IMR-90 (cell line): ENCODE results near the gene NFE2L2. TPM values are rescaled to one million over a fixed set of nuclear protein-coding genes. Genes with fewer than 3 reads are reported as not detected.

Experiments used
- ATAC-seq: fragments of 200-7000 bp; cut with Tn5 transposase; 2 replicates; pipeline ENCODE4 v1.9.1; 2020; ENCODE audit warnings: low read depth, mild to moderate bottlenecking, moderate library complexity
- BruUV-seq: library from RNA; stranded (reverse); fragments of 400-500 nt; replicated peaks from 2 replicates; lab custom pipeline; 2021; lab: Mats Ljungman, UMichigan
- CTCF ChIA-PET: fragments of 300-600 bp; formaldehyde crosslinking; extraction: SDS; loops from one replicate; lab custom pipeline; 2021; ENCODE audit warnings: antibody characterized with exemption; lab: Yijun Ruan, JAX
- POLR2A ChIA-PET: fragments of 300-600 bp; sonication (Branson Sonifier 250); formaldehyde crosslinking; loops from one replicate; lab custom pipeline; 2022; ENCODE audit warnings: antibody characterized with exemption; ENCODE audit not compliant: unreplicated experiment; lab: Charles Lee
- DNase-seq: peaks from one replicate; pipeline ENCODE4 v3.0.0; 2013
- H2AFZ ChIP-seq: replicated peaks from 2 replicates; pipeline ENCODE3; 2013; ENCODE audit warnings: low read length, mild to moderate bottlenecking; ENCODE audit not compliant: poor library complexity
- H2AK5ac ChIP-seq: 2 replicates; pipeline ENCODE4 v1.6.1; 2013; ENCODE audit warnings: low read depth, low read length, inconsistent platforms
- H2AK9ac ChIP-seq: replicated peaks from 2 replicates; pipeline ENCODE3; 2013; ENCODE audit warnings: mild to moderate bottlenecking, low read depth, low read length, moderate library complexity; ENCODE audit not compliant: poor library complexity
- H2BK120ac ChIP-seq: 2 replicates; pipeline ENCODE4 v1.6.1; 2013; ENCODE audit warnings: low read depth, low read length, inconsistent platforms
- H2BK15ac ChIP-seq: 3 replicates; pipeline ENCODE4 v1.6.1; 2013; ENCODE audit warnings: low read depth, low read length, inconsistent platforms
- H2BK20ac ChIP-seq: 2 replicates; pipeline ENCODE4 v1.6.1; 2013; ENCODE audit warnings: low read depth, mild to moderate bottlenecking, inconsistent platforms, low read length, moderate library complexity
- H2BK5ac ChIP-seq: 2 replicates; pipeline ENCODE4 v1.6.1; 2013; ENCODE audit warnings: mild to moderate bottlenecking, low read depth, low read length, inconsistent platforms; ENCODE audit not compliant: poor library complexity, severe bottlenecking
- H3K14ac ChIP-seq: replicated peaks from 2 replicates; pipeline ENCODE4 v1.6.1; 2013; ENCODE audit warnings: low read depth, low read length, inconsistent platforms
- H3K18ac ChIP-seq: 2 replicates; pipeline ENCODE4 v1.6.1; 2013; ENCODE audit warnings: low read depth, low read length, control low read depth
- H3K23ac ChIP-seq: 2 replicates; pipeline ENCODE4 v1.6.1; 2013; ENCODE audit warnings: low read depth, low read length, inconsistent platforms
- H3K27ac ChIP-seq: 2 replicates; pipeline ENCODE4 v1.5.1; 2013; ENCODE audit warnings: mild to moderate bottlenecking, control low read depth, low read length; ENCODE audit not compliant: insufficient read depth
- H3K27me3 ChIP-seq: 2 replicates; pipeline ENCODE4 v1.6.1; 2013; ENCODE audit warnings: low read length; ENCODE audit not compliant: control insufficient read depth, insufficient read depth
- H3K36me3 ChIP-seq: 2 replicates; pipeline ENCODE4 v1.6.1; 2013; ENCODE audit warnings: low read length, mixed read lengths; ENCODE audit not compliant: control insufficient read depth, insufficient read depth
- H3K4ac ChIP-seq: 2 replicates; pipeline ENCODE4 v1.6.1; 2013; ENCODE audit warnings: low read depth, low read length, inconsistent platforms
- H3K4me1 ChIP-seq: 2 replicates; pipeline ENCODE4 v1.6.1; 2013; ENCODE audit warnings: low read length, mixed read lengths; ENCODE audit not compliant: control insufficient read depth, insufficient read depth
- H3K4me2 ChIP-seq: 2 replicates; pipeline ENCODE4 v1.6.1; 2013; ENCODE audit warnings: low read depth, mild to moderate bottlenecking, control low read depth, low read length, moderate library complexity
- H3K4me3 ChIP-seq: 2 replicates; pipeline ENCODE4 v1.5.1; 2013; ENCODE audit warnings: low read depth, mild to moderate bottlenecking, control low read depth, low read length, moderate library complexity; ENCODE audit not compliant: insufficient read depth
- H3K56ac ChIP-seq: 2 replicates; pipeline ENCODE4 v1.6.1; 2013; ENCODE audit warnings: low read length, inconsistent platforms; ENCODE audit not compliant: insufficient read depth; ENCODE audit errors: extremely low read depth
- H3K79me1 ChIP-seq, 2 experiments: 2 replicates each; pipeline ENCODE4 v1.6.1; 2013; ENCODE audit warnings: low read length in 2 of 2, inconsistent platforms in 1 of 2, low read depth in 1 of 2
- H3K9ac ChIP-seq: 2 replicates; pipeline ENCODE4 v1.6.1; 2013; ENCODE audit warnings: low read depth, low read length, control low read depth
- H3K9me1 ChIP-seq: 2 replicates; pipeline ENCODE4 v1.6.1; 2013; ENCODE audit warnings: low read length, inconsistent platforms; ENCODE audit not compliant: insufficient read depth
- H3K9me3 ChIP-seq: 2 replicates; pipeline ENCODE4 v1.6.1; 2013; ENCODE audit warnings: low read length; ENCODE audit not compliant: control insufficient read depth, insufficient read depth
- H4K20me1 ChIP-seq: 2 replicates; pipeline ENCODE4 v1.6.1; 2013; ENCODE audit warnings: low read length, inconsistent platforms; ENCODE audit not compliant: insufficient read depth
- H4K5ac ChIP-seq: 2 replicates; pipeline ENCODE4 v1.6.1; 2013; ENCODE audit warnings: mild to moderate bottlenecking, low read depth, low read length, control low read depth
- H4K8ac ChIP-seq, 2 experiments: 2 replicates each; pipeline ENCODE4 v1.6.1; 2013; ENCODE audit warnings: low read depth in 2 of 2, low read length in 2 of 2, control low read depth in 1 of 2, inconsistent platforms in 1 of 2
- H4K91ac ChIP-seq: 2 replicates; pipeline ENCODE4 v1.6.1; 2013; ENCODE audit warnings: low read depth, low read length, inconsistent platforms; ENCODE audit not compliant: insufficient read depth
- BHLHE40 ChIP-seq: fragments of 150-350 bp; IDR thresholded peaks from 2 replicates; pipeline ENCODE4 v1.6.1; 2016; ENCODE audit warnings: mild to moderate bottlenecking, low read depth, low read length
- CTCF ChIP-seq: conservative IDR thresholded peaks from 2 replicates; pipeline ENCODE4 v1.5.1; 2012; ENCODE audit warnings: mild to moderate bottlenecking, low read depth, low read length, improper control_type of control experiment
- NFE2L2 ChIP-seq: fragments of 150-350 bp; IDR thresholded peaks from 2 replicates; pipeline ENCODE4 v1.6.1; 2016; ENCODE audit warnings: low read depth, mild to moderate bottlenecking, low read length
- RAD21 ChIP-seq: IDR thresholded peaks from 2 replicates; pipeline ENCODE4 v1.6.1; 2012; ENCODE audit warnings: low read length, improper control_type of control experiment
- WGBS, 2 experiments: methylation state at CpG; one replicate each; pipeline versions ENCODE4 v1.1.5 to v1.1.7; 2013; ENCODE audit warnings: missing lambda C conversion rate in 2 of 2; ENCODE audit not compliant: insufficient read length in 1 of 2; ENCODE audit errors: extremely low coverage in 2 of 2; 5-methylcytosine and 5-hydroxymethylcytosine counted together
- dilution Hi-C: fragments of 300-500 bp; cut with HindIII; formaldehyde crosslinking; loops from one replicate; pipeline ENCODE4 v1.14.3; 2018; ENCODE audit warnings: low sequenced_read_pairs; ENCODE audit not compliant: unreplicated experiment
- in situ Hi-C: fragments of 300-500 bp; cut with MboI; formaldehyde crosslinking; loops from 3 replicates; pipeline ENCODE4 v1.14.3; 2019; ENCODE audit warnings: low sequenced_read_pairs, inconsistent platforms, mixed read lengths
- intact Hi-C: fragments of 100-400 bp; cut with micrococcal nuclease; formaldehyde crosslinking; loops from 2 replicates; pipeline ENCODE4 v1.10.0; 2022
- polyA plus RNA-seq, 3 experiments: library from polyadenylated mRNA; depleted of rRNA; stranded (reverse); fragments of >200 nt; gene quantifications; 2 replicates each; pipeline ENCODE4 v1.2.3, GENCODE V29; 2012; ENCODE audit warnings: low replicate concordance in 1 of 3
- total RNA-seq: library from RNA; depleted of rRNA; stranded (reverse); fragments of >200 nt; gene quantifications from 2 replicates; pipeline ENCODE4 v1.2.3, GENCODE V29; 2012

Gene NFE2L2
- total and polyA plus RNA-seq, 2 of the 4 experiments (the other 2 are of a cell fraction): 72.7 to 83.5 TPM

- no peak overlapping the region; the same call in 1 of the 2 replicates for H3K14ac ChIP-seq
- no peak overlapping the region for H3K9ac ChIP-seq
- dilution Hi-C loops (no loop called here), in situ Hi-C loops (no loop called here), intact Hi-C loops (no loop called here)
- POLR2A ChIA-PET: no interaction called here
- H3K9me1 ChIP-seq: no peaks in the 10 kb centered on the region
- DNase-seq (no peak), ATAC-seq (no peak)
- no peak overlapping the region for H2AFZ ChIP-seq
- no CpG with 5 or more reads among the region's 9 CpGs for WGBS, 2 experiments
- no peak overlapping the region for H4K8ac ChIP-seq
- H3K9me3 ChIP-seq: no peaks in the 10 kb centered on the region
- no peak overlapping the region; the same call in 1 of the 2 replicates for H2BK20ac ChIP-seq
- no TSS peak for BruUV-seq
- H3K56ac ChIP-seq: no peak overlapping the region
- H2AK9ac ChIP-seq: no peak overlapping the region
- H3K4ac ChIP-seq: no peak overlapping the region
- no peaks in the 10 kb centered on the region for H4K20me1 ChIP-seq
- peaks cover 10% of the 10 kb centered on the region for H3K4me1 ChIP-seq
- no peak overlapping the region for H3K4me2 ChIP-seq
- no peak overlapping the region for H4K91ac ChIP-seq
- H2BK120ac ChIP-seq: no peak overlapping the region
- no peak overlapping the region for H3K27ac ChIP-seq
- no peak overlapping the region; the same call in 1 of the 2 replicates for H4K5ac ChIP-seq
- H3K4me3 ChIP-seq: no peak overlapping the region
- H3K18ac ChIP-seq: no peak overlapping the region
- no peaks in the 10 kb centered on the region for H3K27me3 ChIP-seq
- CTCF ChIA-PET: no interaction called here
- no peak overlapping the region for H2BK15ac ChIP-seq
- H3K79me1 ChIP-seq: no peaks in the 10 kb centered on the region
- no peaks in the 10 kb centered on the region for H3K36me3 ChIP-seq
- H3K23ac ChIP-seq: no peak overlapping the region
- H2AK5ac ChIP-seq: no peak overlapping the region
- TF ChIP-seq BHLHE40 (no peak), CTCF (no peak), NFE2L2 (no peak), RAD21 (no peak)
- no peak overlapping the region for H2BK5ac ChIP-seq
These were observed 25.5 kb upstream of the NFE2L2 start for GRCh38 chr2:177289824-177290628.
